HepG2 (cell line): Measurements from ENCODE around the gene UCK2. TPM values are rescaled to one million over a fixed set of nuclear protein-coding genes. Genes with fewer than 3 reads are reported as not detected.

Experiments
- ATAC-seq: fragments of 200-7000 bp; cut with Tn5 transposase; 3 replicates; pipeline ENCODE4 v1.9.1; 2020; ENCODE audit warnings: mild to moderate bottlenecking, moderate library complexity
- BruUV-seq: library from RNA; stranded (reverse); fragments of 400-500 nt; replicated peaks from 2 replicates; lab custom pipeline; 2021; lab: Mats Ljungman, UMichigan
- CTCF ChIA-PET: fragments of 300-600 bp; formaldehyde crosslinking; extraction: SDS; loops from one replicate; lab custom pipeline; 2021; ENCODE audit warnings: low total read pairs, inconsistent platforms, low intra/inter-chr PET ratio; lab: Yijun Ruan, JAX
- POLR2A ChIA-PET: fragments of 350-600 bp; sonication (Branson Sonifier 250); formaldehyde crosslinking; loops from one replicate; lab custom pipeline; 2020; ENCODE audit warnings: antibody characterized with exemption, inconsistent platforms; lab: Yijun Ruan, JAX
- DNase-seq: peaks from one replicate; pipeline ENCODE4 v3.0.0-alpha.2; 2015; ENCODE audit warnings: low spot score
- FAIRE-seq: peaks from 3 replicates; lab custom pipeline; 2011; peaks lifted over from hg19 to GRCh38; lab: Jason Lieb, UNC
- H2AFZ ChIP-seq: one replicate; pipeline ENCODE4 v1.6.1; 2011; ENCODE audit warnings: low read length, inconsistent platforms
- H3K27ac ChIP-seq: fragments of 300-600 bp; 3 replicates; pipeline ENCODE4 v1.8.0; 2011; ENCODE audit warnings: mixed run types, mild to moderate bottlenecking, mixed read lengths, low read length, inconsistent platforms; ENCODE audit not compliant: insufficient read depth; ENCODE audit errors: extremely low read length
- H3K27me3 ChIP-seq, 2 experiments: fragments of 200-600 bp in 1 of 2; 2 replicates in 1 of 2; 3 replicates in 1 of 2; pipeline versions ENCODE4 v1.6.0 to v1.8.0; 2011; ENCODE audit warnings: low read length in 2 of 2, mild to moderate bottlenecking in 2 of 2, moderate library complexity in 2 of 2, inconsistent platforms in 1 of 2; ENCODE audit not compliant: insufficient read depth in 2 of 2, control insufficient read depth in 1 of 2
- H3K36me3 ChIP-seq, 2 experiments: fragments of 200-600 bp in 1 of 2; replicated peaks in 1 of 2; 2 replicates in 1 of 2; 3 replicates in 1 of 2; pipeline versions ENCODE4 v1.5.1 to v1.8.0; 2011; ENCODE audit warnings: low read length in 2 of 2, inconsistent platforms in 1 of 2; ENCODE audit not compliant: insufficient read depth in 2 of 2, control insufficient read depth in 1 of 2
- H3K4me1 ChIP-seq: 2 replicates; pipeline ENCODE4 v1.5.1; 2012; ENCODE audit warnings: low read length, inconsistent platforms; ENCODE audit not compliant: insufficient read depth
- H3K4me2 ChIP-seq: 2 replicates; pipeline ENCODE4 v1.6.0; 2011; ENCODE audit warnings: low read depth, low read length, inconsistent platforms
- H3K4me3 ChIP-seq, 3 experiments: fragments of 200-600 bp in 1 of 3; sonication (generic), shearing (Covaris generic) in 1 of 3; replicated peaks in 1 of 3; 2 replicates each; pipeline ENCODE4 v1.5.1; 2011 to 2016; ENCODE audit warnings: low read length in 3 of 3, inconsistent platforms in 2 of 3, low read depth in 2 of 3, mild to moderate bottlenecking in 2 of 3, control low read depth in 1 of 3, mixed read lengths in 1 of 3; ENCODE audit not compliant: insufficient read depth in 1 of 3
- H3K79me2 ChIP-seq: one replicate; pipeline ENCODE4 v1.6.1; 2011; ENCODE audit warnings: low read length, inconsistent platforms; ENCODE audit not compliant: insufficient read depth
- H3K9ac ChIP-seq: 2 replicates; pipeline ENCODE4 v1.6.0; 2011; ENCODE audit warnings: mild to moderate bottlenecking, low read depth, low read length, inconsistent platforms; ENCODE audit not compliant: insufficient read depth
- H3K9me3 ChIP-seq: 2 replicates; pipeline ENCODE4 v1.5.1; 2012; ENCODE audit warnings: mild to moderate bottlenecking, low read length
- H4K20me1 ChIP-seq: 2 replicates; pipeline ENCODE4 v1.6.0; 2011; ENCODE audit warnings: inconsistent platforms, mild to moderate bottlenecking, low read length, moderate library complexity; ENCODE audit not compliant: insufficient read depth
- ARNT ChIP-seq: fragments of 450-650 bp; IDR thresholded peaks from 2 replicates; pipeline ENCODE4 v1.6.1; 2017
- BCLAF1 ChIP-seq: fragments of 450-650 bp; IDR thresholded peaks from 2 replicates; pipeline ENCODE4 v1.6.1; 2017; ENCODE audit warnings: mild to moderate bottlenecking
- CAMTA2 ChIP-seq: sonication (generic); formaldehyde crosslinking; IDR thresholded peaks from 2 replicates; pipeline ENCODE4 v1.4.0; 2020; ENCODE audit warnings: mild to moderate bottlenecking, missing genetic modification reagents, borderline replicate concordance
- CEBPZ ChIP-seq: IDR thresholded peaks from 2 replicates; pipeline ENCODE4 v1.6.1; 2012; ENCODE audit warnings: low read length, improper control_type of control experiment
- DMTF1 ChIP-seq: sonication (generic); formaldehyde crosslinking; IDR thresholded peaks from 2 replicates; pipeline ENCODE4 v1.4.0; 2020; ENCODE audit warnings: mild to moderate bottlenecking, missing genetic modification reagents
- KLF11 ChIP-seq: IDR thresholded peaks from 2 replicates; pipeline ENCODE4 v1.6.1; 2016; ENCODE audit warnings: missing compliant biosample characterization
- NCOA5 ChIP-seq: sonication (generic); formaldehyde crosslinking; IDR thresholded peaks from 2 replicates; pipeline ENCODE4 v1.4.0; 2020; ENCODE audit warnings: missing genetic modification reagents
- POGK ChIP-seq: sonication (generic); formaldehyde crosslinking; conservative IDR thresholded peaks from 2 replicates; pipeline ENCODE4 v1.8.0; 2022; ENCODE audit warnings: mild to moderate bottlenecking, moderate library complexity, missing genetic modification reagents
- TEAD2 ChIP-seq: sonication (generic); formaldehyde crosslinking; IDR thresholded peaks from 2 replicates; pipeline ENCODE4 v1.9.0; 2021; ENCODE audit warnings: missing genetic modification reagents
- USF2 ChIP-seq, 2 experiments: sonication (generic) in 1 of 2; formaldehyde crosslinking in 1 of 2; IDR thresholded peaks; 2 replicates each; pipeline versions ENCODE4 v1.5.1 to v1.6.1; 2011 to 2020; ENCODE audit warnings: borderline replicate concordance in 1 of 2, low read depth in 1 of 2, low read length in 1 of 2, mild to moderate bottlenecking in 1 of 2, missing genetic modification reagents in 1 of 2, moderate library complexity in 1 of 2
- ZNF510 ChIP-seq: sonication (generic); formaldehyde crosslinking; IDR thresholded peaks from 2 replicates; pipeline ENCODE4 v1.4.0; 2020; ENCODE audit warnings: low read depth, mild to moderate bottlenecking, missing genetic modification reagents
- ZSCAN29 ChIP-seq: sonication (generic); formaldehyde crosslinking; conservative IDR thresholded peaks from 2 replicates; pipeline ENCODE4 v1.4.0; 2020; ENCODE audit warnings: mild to moderate bottlenecking, missing genetic modification reagents
- WGBS: methylation state at CpG from one replicate; pipeline ENCODE4 v1.1.6; 2017; ENCODE audit warnings: low lambda C conversion rate; 5-methylcytosine and 5-hydroxymethylcytosine counted together
- in situ Hi-C: cut with HindIII; loops from 2 replicates; pipeline ENCODE4 v1.10.0; 2017; ENCODE audit warnings: low pct_unique_long_range_greater_than_20kb; ENCODE audit not compliant: extremely low pct_ligation_motif_present
- intact Hi-C: fragments of 100-400 bp; cut with micrococcal nuclease; formaldehyde crosslinking; loops from one replicate; pipeline ENCODE4 v1.10.0; 2022; ENCODE audit not compliant: unreplicated experiment
- polyA plus RNA-seq, 8 experiments: library from polyadenylated mRNA; depleted of rRNA in 3 of 8; stranded (reverse) in 7 of 8; unstranded in 1 of 8; fragments of >200 nt; fragmentation: Illumina TruSeq in 4 of 8; extraction: Trizol in 4 of 8; gene quantifications; 2 replicates each; pipeline versions ENCODE4 v1.2.1 to v1.2.3, GENCODE V29; 2011 to 2016; ENCODE audit warnings: low read depth in 4 of 8, missing spikeins in 1 of 8, mixed read lengths in 1 of 8; ENCODE audit not compliant: insufficient read depth in 1 of 8
- total RNA-seq, 5 experiments: library from RNA; depleted of rRNA; stranded (reverse); fragments of >200 nt; fragmentation: Illumina TruSeq; extraction: Trizol; gene quantifications; 2 replicates each; pipeline ENCODE4 v1.2.3, GENCODE V29; 2016; ENCODE audit warnings: low read depth in 1 of 5

The UCK2 gene
- total and polyA plus RNA-seq, 2 of the 13 experiments (the other 11 are each of a cell fraction or from before 2014, with no cell fraction given) = 64.3 to 78.0 TPM

DNA sequence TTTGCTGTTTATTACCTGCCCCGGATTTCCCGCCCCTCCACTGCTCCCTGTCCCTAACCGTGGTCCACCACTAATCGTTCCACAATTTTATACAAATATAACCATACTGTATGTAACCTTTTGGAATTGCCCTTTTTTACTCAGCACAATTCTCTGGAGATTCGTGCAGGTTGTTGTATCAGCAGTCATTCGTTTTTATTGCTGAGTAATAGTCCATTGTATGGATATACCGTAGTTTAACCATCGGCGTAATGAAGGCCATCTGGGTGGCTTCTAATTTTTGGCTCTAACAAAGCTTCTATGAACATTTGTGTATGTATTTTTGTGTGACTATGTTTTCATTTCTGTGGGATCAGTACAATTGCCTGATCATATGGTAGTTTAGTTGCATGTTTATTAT, 50.0 kb downstream of the UCK2 start:
- no peaks in the 10 kb centered on the region for H3K9me3 ChIP-seq
- intact Hi-C loops (no loop called here), in situ Hi-C loops (no loop called here)
- H3K4me2 ChIP-seq = no peak overlapping the region
- no TSS peak for BruUV-seq
- WGBS = 94% methylated on average over 9 of the region's 9 CpGs
- no peak overlapping the region for H3K27ac ChIP-seq
- H3K4me1 ChIP-seq = peaks cover 45% of the 10 kb centered on the region
- H3K79me2 ChIP-seq = peaks cover 96% of the 10 kb centered on the region
- no peak overlapping the region for H3K9ac ChIP-seq
- ATAC-seq (no peak), FAIRE-seq (no peak), DNase-seq (no peak)
- no peak overlapping the region for H2AFZ ChIP-seq
- H3K27me3 ChIP-seq = no peaks in the 10 kb centered on the region
- H4K20me1 ChIP-seq = no peaks in the 10 kb centered on the region; the same call in 1 of the 2 replicates
- CTCF ChIA-PET = no interaction called here
- POLR2A ChIA-PET = no interaction called here
- peaks cover 1 to 4% of the 10 kb centered on the region in 2 experiments; a peak in 2 of 5 replicates for H3K36me3 ChIP-seq
- no peak overlapping the region for H3K4me3 ChIP-seq
- TF ChIP-seq TEAD2 (CRISPR knock-in tag) (no peak), CAMTA2 (CRISPR knock-in tag) (no peak), NCOA5 (CRISPR knock-in tag) (no peak), BCLAF1 (no peak), KLF11 (CRISPR knock-in tag) (no peak), USF2 (IDR thresholded peaks at IDR 0.05; ENCODE audit: low read depth, low read length) (no peak), USF2 (CRISPR knock-in tag; IDR thresholded peaks at IDR 0.05; ENCODE audit: borderline replicate concordance) (no peak), ZSCAN29 (no peak), CEBPZ (no peak), POGK (CRISPR knock-in tag) (no peak), ARNT (no peak), ZNF510 (CRISPR knock-in tag) (no peak), DMTF1 (CRISPR knock-in tag) (no peak)
